Esophagus muscularis mucosa (tissue), 4 donors: ENCODE measurements around the gene TMEM39A.

Experiments used
- CTCF ChIP-seq, 3 experiments: fragments of 200-600 bp in 2 of 3; fragments of 450-650 bp in 1 of 3; sonication (generic) in 2 of 3; IDR thresholded peaks; one replicate each; pipeline ENCODE4 v1.5.1; 2017 to 2019; ENCODE audit warnings: antibody characterized with exemption in 3 of 3, mild to moderate bottlenecking in 2 of 3, moderate library complexity in 1 of 3
- EP300 ChIP-seq: sonication (generic); formaldehyde crosslinking; IDR thresholded peaks from one replicate; pipeline ENCODE4 v1.6.1; 2017; ENCODE audit warnings: antibody characterized with exemption
- POLR2A ChIP-seq: fragments of 450-650 bp; IDR thresholded peaks from one replicate; pipeline ENCODE4 v1.6.1; 2017; ENCODE audit warnings: antibody characterized with exemption, moderate library complexity, mild to moderate bottlenecking, low read depth

GRCh38 chr3:119400466-119400865 is 62.9 kb downstream of the TMEM39A start:
- no peak for TF ChIP-seq CTCF (IDR thresholded peaks at IDR 0.05)
- no peak for TF ChIP-seq POLR2A
- TF ChIP-seq EP300: no peak
